ENCODE data around the gene SKAP1. TPM values are rescaled to one million over a fixed set of nuclear protein-coding genes. Genes with fewer than 3 reads are reported as not detected.
"Not testable (repeated sequence)": the region's sequence is repeated elsewhere in the genome, so short reads cannot be mapped to it uniquely, and the experiment has no call there.

The SKAP1 gene
- total RNA-seq, 1 donor from 2014 or later, result not detected

- DNase-seq (ENCODE audit: low spot score), result no peak
- intact Hi-C loops (cut with DNase I), result no loop called here
These were observed 190.4 kb downstream of the SKAP1 start for GRCh38 chr17:48239603-48239995.

GRCh38 chr17:48238933-48239602 is 190.9 kb downstream of the SKAP1 start:
- intact Hi-C loops (cut with DNase I), result no loop called here
- DNase-seq (ENCODE audit: low spot score), result no peak

- intact Hi-C loops (cut with DNase I), result no loop called here
- DNase-seq (ENCODE audit: low spot score), result no peak
These were observed 192.6 kb downstream of the SKAP1 start for GRCh38 chr17:48237456-48237855.

- intact Hi-C loops (cut with DNase I), result no loop called here
- DNase-seq (ENCODE audit: low spot score), result no peak
These were observed 193.3 kb downstream of the SKAP1 start for GRCh38 chr17:48236681-48237134.

- no peak for DNase-seq (ENCODE audit: low spot score)
- intact Hi-C loops (cut with DNase I), result no loop called here
These were observed 195.1 kb downstream of the SKAP1 start for GRCh38 chr17:48234922-48235321.

GRCh38 chr17:48231995-48232959 is 197.7 kb downstream of the SKAP1 start:
- DNase-seq (ENCODE audit: low spot score), result no peak
- intact Hi-C loops (cut with DNase I), result no loop called here

- intact Hi-C loops (cut with DNase I), result no loop called here
- no peak for DNase-seq (ENCODE audit: low spot score)
These were observed 200.1 kb downstream of the SKAP1 start for GRCh38 chr17:48229936-48230335.

GRCh38 chr17:48228720-48229119 is 201.3 kb downstream of the SKAP1 start:
- intact Hi-C loops (cut with DNase I), result no loop called here
- DNase-seq (ENCODE audit: low spot score), result no peak

- DNase-seq (ENCODE audit: low spot score), result no peak
- intact Hi-C loops (cut with DNase I), result no loop called here
These were observed 204.1 kb downstream of the SKAP1 start for GRCh38 chr17:48225725-48226567.

- intact Hi-C loops (cut with DNase I), result no loop called here
- no peak for DNase-seq (ENCODE audit: low spot score)
These were observed 206.1 kb downstream of the SKAP1 start for GRCh38 chr17:48223945-48224344.

- intact Hi-C loops (cut with DNase I), result no loop called here
These were observed 210.4 kb downstream of the SKAP1 start for GRCh38 chr17:48219617-48220016.

GRCh38 chr17:48215583-48216139 is 214.4 kb downstream of the SKAP1 start:
- intact Hi-C loops (cut with DNase I), result no loop called here

More at GRCh38 chr17:48219617-48220016, 210.4 kb downstream of the SKAP1 start:
- no peak for DNase-seq (ENCODE audit: low spot score)

GRCh38 chr17:48213797-48214196 is 216.2 kb downstream of the SKAP1 start:
- intact Hi-C loops (cut with DNase I), result no loop called here
- no peak for DNase-seq (ENCODE audit: low spot score)

More at GRCh38 chr17:48215583-48216139, 214.4 kb downstream of the SKAP1 start:
- DNase-seq (ENCODE audit: low spot score), result no peak

GRCh38 chr17:48211787-48212186 is 218.2 kb downstream of the SKAP1 start:
- no peak for DNase-seq (ENCODE audit: low spot score)
- intact Hi-C loops (cut with DNase I), result no loop called here

- intact Hi-C loops (cut with DNase I), result no loop called here
These were observed 219.0 kb downstream of the SKAP1 start for GRCh38 chr17:48211011-48211410.

GRCh38 chr17:48209973-48210372 is 220.0 kb downstream of the SKAP1 start:
- no peak for DNase-seq (ENCODE audit: low spot score)
- intact Hi-C loops (cut with DNase I), result no loop called here

More at GRCh38 chr17:48211011-48211410, 219.0 kb downstream of the SKAP1 start:
- no peak for DNase-seq (ENCODE audit: low spot score)

GRCh38 chr17:48207776-48208544 is 222.1 kb downstream of the SKAP1 start:
- no peak for DNase-seq (ENCODE audit: low spot score)
- intact Hi-C loops (cut with DNase I), result no loop called here

- DNase-seq (ENCODE audit: low spot score); intact Hi-C loops (cut with DNase I): not testable (repeated sequence)
These were observed 223.0 kb downstream of the SKAP1 start for GRCh38 chr17:48207036-48207435.

GRCh38 chr17:48202959-48203358 is 227.1 kb downstream of the SKAP1 start:
- no peak for DNase-seq (ENCODE audit: low spot score)
- intact Hi-C loops (cut with DNase I), result no loop called here
